ENCODE data around the gene NEMP2. TPM values are rescaled to one million over a fixed set of nuclear protein-coding genes. Genes with fewer than 3 reads are reported as not detected.

The NEMP2 gene
- total RNA-seq, 4 donors from 2014 or later, result 1.6 to 3.4 (median 2.9) TPM

- no peak overlapping the region for H3K4me3 ChIP-seq
- no peak for DNase-seq (ENCODE audit: low spot score in 2 of 2)
- no peaks in the 10 kb centered on the region for H3K27me3 ChIP-seq
- TF ChIP-seq EP300 (IDR thresholded peaks at IDR 0.05), result no peak
- no peak overlapping the region for H3K27ac ChIP-seq
- H3K9me3 ChIP-seq, result no peaks in the 10 kb centered on the region
- peaks cover 2% of the 10 kb centered on the region for H3K4me1 ChIP-seq
- no peaks in the 10 kb centered on the region for H3K36me3 ChIP-seq
These were observed 9.6 kb downstream of the NEMP2 start for GRCh38 chr2:190524928-190525327.

GRCh38 chr2:190519975-190520767, 14.4 kb downstream of the NEMP2 start:
- Histone ChIP-seq H3K4me1 (no peaks in the 10 kb centered on the region), H3K36me3 (no peaks in the 10 kb centered on the region), H3K27me3 (no peaks in the 10 kb centered on the region), H3K4me3 (no peak overlapping the region), H3K27ac (no peak overlapping the region), H3K9me3 (no peaks in the 10 kb centered on the region)
- TF ChIP-seq EP300 (IDR thresholded peaks at IDR 0.05) (no peak), POLR2AphosphoS5 (IDR thresholded peaks at IDR 0.05) (no peak), POLR2A (IDR thresholded peaks at IDR 0.05) (no peak), CTCF (IDR thresholded peaks at IDR 0.05) (no peak)
- DNase-seq (ENCODE audit: low spot score in 2 of 2), result no peak
- WGBS, result 85% methylated on average over 1 of the region's 1 CpG

DNA sequence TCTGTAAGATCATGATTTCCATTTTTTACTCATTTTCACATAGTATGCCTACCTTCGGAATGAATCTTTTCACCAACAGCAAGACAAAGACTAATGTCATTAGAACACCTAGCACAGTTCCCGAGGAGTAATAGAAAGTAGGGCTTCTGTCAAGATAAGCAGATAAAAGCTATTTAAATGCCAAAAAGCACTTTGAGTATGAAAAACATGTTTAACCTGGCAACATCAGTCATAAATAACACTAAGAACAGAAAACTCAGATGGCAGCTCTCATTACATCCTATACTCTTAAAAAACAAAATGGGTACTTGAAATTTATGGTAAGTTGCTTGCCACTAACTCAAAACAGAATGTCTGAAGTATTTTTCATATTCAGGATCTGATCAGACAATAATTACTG, 17.1 kb downstream of the NEMP2 start:
- H3K9me3 ChIP-seq, result no peaks in the 10 kb centered on the region
- DNase-seq (ENCODE audit: low spot score in 2 of 2), result no peak
- no peaks in the 10 kb centered on the region for H3K36me3 ChIP-seq
- H3K27ac ChIP-seq, result no peak overlapping the region
- WGBS, result 65% methylated on average over 2 of the region's 2 CpGs
- H3K27me3 ChIP-seq, result no peaks in the 10 kb centered on the region
- no peaks in the 10 kb centered on the region for H3K4me1 ChIP-seq
- TF ChIP-seq POLR2A (IDR thresholded peaks at IDR 0.05) (no peak), CTCF (IDR thresholded peaks at IDR 0.05) (no peak), EP300 (IDR thresholded peaks at IDR 0.05) (no peak), POLR2AphosphoS5 (IDR thresholded peaks at IDR 0.05) (no peak)
- no peak overlapping the region for H3K4me3 ChIP-seq

DNA sequence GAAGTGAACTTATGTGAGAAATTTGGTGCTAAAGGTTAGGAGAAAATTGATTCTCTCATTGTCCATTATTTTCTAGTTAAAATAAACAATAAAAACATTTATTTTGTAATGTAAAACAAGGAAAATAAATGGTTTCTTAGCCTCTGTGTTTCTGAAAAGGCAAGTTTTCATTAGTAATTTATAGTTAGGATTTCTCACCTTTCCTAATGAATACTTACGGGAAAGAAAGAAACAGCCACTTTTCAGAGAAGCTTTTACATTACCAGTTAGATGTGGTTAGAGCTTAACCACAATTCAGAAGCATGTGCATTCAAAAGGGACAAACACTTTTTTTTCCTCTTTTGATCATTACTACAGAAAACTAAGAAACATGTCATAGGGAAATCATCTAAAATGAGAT, 18.8 kb downstream of the NEMP2 start:
- WGBS, result 82% methylated on average over 1 of the region's 1 CpG
- Histone ChIP-seq H3K9me3 (no peaks in the 10 kb centered on the region), H3K27me3 (no peaks in the 10 kb centered on the region), H3K36me3 (no peaks in the 10 kb centered on the region), H3K27ac (no peak overlapping the region), H3K4me1 (no peaks in the 10 kb centered on the region), H3K4me3 (no peak overlapping the region)
- no peak for DNase-seq (ENCODE audit: low spot score in 2 of 2)
- TF ChIP-seq EP300 (IDR thresholded peaks at IDR 0.05) (no peak), POLR2A (IDR thresholded peaks at IDR 0.05) (no peak)

DNA sequence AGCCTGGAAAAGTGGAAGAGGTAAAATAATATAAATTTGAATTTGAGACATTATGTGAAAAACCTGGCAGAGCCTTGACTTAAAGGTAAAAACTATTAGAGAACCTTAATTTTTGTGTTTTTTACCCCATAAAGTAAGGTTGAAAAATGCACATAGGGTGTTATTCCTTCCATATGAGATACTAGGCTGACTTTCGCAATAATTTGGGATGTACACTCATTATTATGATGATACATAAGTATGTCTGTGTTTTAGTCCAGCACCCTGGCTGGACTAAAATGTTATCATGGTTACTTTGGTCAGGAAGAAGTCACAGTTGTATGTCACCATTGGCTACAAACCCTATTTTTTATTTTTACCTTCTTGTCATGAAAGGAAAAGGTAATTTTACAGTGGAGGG, 19.8 kb downstream of the NEMP2 start:
- TF ChIP-seq POLR2AphosphoS5 (IDR thresholded peaks at IDR 0.05) (no peak), POLR2A (IDR thresholded peaks at IDR 0.05) (no peak), EP300 (IDR thresholded peaks at IDR 0.05) (no peak), CTCF (IDR thresholded peaks at IDR 0.05) (no peak)
- no peaks in the 10 kb centered on the region for H3K9me3 ChIP-seq
- no peak for DNase-seq (ENCODE audit: low spot score in 2 of 2)
- 97% methylated on average over 1 of the region's 1 CpG for WGBS
- no peak overlapping the region for H3K27ac ChIP-seq
- no peaks in the 10 kb centered on the region for H3K4me1 ChIP-seq
- no peaks in the 10 kb centered on the region for H3K36me3 ChIP-seq
- H3K27me3 ChIP-seq, result no peaks in the 10 kb centered on the region
- no peak overlapping the region for H3K4me3 ChIP-seq

DNA sequence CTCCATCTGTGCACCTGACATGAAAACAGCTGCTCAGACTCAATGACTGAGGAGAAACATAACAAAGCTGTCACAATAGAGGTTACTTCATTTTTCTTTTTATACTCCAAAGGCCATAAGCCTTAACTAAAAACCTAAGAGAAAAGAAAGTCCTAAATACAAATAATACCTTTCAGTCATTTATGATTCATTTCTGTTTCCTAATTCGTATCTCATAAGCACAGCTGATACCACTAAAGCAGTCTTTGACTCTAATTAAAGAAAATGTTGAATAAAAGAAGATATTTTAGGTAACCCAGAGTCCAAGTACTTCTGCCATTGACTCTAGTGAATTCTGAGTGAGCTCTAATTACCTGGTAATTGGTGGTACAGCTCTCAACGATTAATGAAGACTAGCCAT, 20.6 kb downstream of the NEMP2 start:
- 91% methylated on average over 2 of the region's 2 CpGs for WGBS
- no peak overlapping the region for H3K27ac ChIP-seq
- no peak for TF ChIP-seq POLR2A (IDR thresholded peaks at IDR 0.05)
- no peak for TF ChIP-seq EP300 (IDR thresholded peaks at IDR 0.05)
- TF ChIP-seq POLR2AphosphoS5 (IDR thresholded peaks at IDR 0.05), result no peak
- no peak for TF ChIP-seq CTCF (IDR thresholded peaks at IDR 0.05)
- H3K36me3 ChIP-seq, result no peaks in the 10 kb centered on the region
- no peak overlapping the region for H3K4me3 ChIP-seq
- H3K9me3 ChIP-seq, result no peaks in the 10 kb centered on the region
- H3K4me1 ChIP-seq, result no peaks in the 10 kb centered on the region
- no peak for DNase-seq (ENCODE audit: low spot score in 2 of 2)
- no peaks in the 10 kb centered on the region for H3K27me3 ChIP-seq

All from suprapubic skin (tissue), 4 donors.